ENCODE measurements around the gene GALM.
"Not testable (repeated sequence)": the region's sequence is repeated elsewhere in the genome, so short reads cannot be mapped to it uniquely, and the experiment has no call there.

GALM gene

DNA sequence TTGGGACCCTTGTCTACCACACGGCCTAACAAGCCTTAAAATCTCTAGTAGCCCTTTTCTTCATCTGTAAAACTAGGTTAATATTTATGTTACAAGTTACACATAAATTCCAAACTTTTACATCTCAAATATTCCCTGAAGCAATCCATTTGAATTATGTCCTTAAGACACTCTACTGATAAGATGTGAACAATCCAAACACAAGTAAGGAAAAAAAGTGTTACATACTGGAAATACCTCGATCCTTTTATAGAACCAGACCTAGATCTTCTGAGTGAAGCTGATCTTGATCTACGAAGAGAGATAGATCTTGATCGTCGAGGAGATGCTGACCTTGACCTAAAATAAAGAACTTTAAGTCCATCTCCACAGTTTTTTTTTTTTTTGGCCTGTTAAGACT is 81.9 kb downstream of the GALM start:
- H3K4me3 Mint-ChIP-seq = no peak overlapping the region
- no peak for ATAC-seq
- H3K27ac Mint-ChIP-seq = peak overlapping the region; percentile 99
- H3K36me3 Mint-ChIP-seq = peaks cover 66% of the 10 kb centered on the region
- H3K4me1 Mint-ChIP-seq = peaks cover 60% of the 10 kb centered on the region
- H3K27me3 Mint-ChIP-seq = no peaks in the 10 kb centered on the region
- H3K9me3 Mint-ChIP-seq = no peaks in the 10 kb centered on the region

DNA sequence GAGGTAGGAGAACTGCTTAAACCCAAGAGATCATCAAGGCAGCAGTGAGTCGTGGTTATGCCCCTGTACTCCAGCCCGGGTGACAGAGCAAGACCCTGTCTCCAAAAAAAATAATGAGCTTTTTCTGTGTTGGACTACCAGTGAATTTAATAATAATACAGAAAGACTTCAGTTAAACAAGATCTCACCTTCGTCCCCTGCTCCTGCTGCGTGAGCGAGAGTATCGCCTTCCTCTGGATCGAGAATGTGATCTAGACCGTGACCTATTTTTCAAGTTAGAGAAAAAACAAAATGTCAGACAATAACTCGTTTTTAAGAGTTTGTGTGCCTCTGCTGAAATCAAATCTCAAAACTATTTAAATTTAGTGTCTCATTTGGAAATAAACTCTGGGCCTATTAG is 82.5 kb downstream of the GALM start:
- no peaks in the 10 kb centered on the region for H3K27me3 Mint-ChIP-seq
- H3K4me3 Mint-ChIP-seq = peak overlapping the region; percentile 62
- no peak for ATAC-seq
- peak overlapping the region; percentile 99 for H3K27ac Mint-ChIP-seq
- H3K9me3 Mint-ChIP-seq = no peaks in the 10 kb centered on the region
- peaks cover 66% of the 10 kb centered on the region for H3K36me3 Mint-ChIP-seq
- H3K4me1 Mint-ChIP-seq = peaks cover 60% of the 10 kb centered on the region

DNA sequence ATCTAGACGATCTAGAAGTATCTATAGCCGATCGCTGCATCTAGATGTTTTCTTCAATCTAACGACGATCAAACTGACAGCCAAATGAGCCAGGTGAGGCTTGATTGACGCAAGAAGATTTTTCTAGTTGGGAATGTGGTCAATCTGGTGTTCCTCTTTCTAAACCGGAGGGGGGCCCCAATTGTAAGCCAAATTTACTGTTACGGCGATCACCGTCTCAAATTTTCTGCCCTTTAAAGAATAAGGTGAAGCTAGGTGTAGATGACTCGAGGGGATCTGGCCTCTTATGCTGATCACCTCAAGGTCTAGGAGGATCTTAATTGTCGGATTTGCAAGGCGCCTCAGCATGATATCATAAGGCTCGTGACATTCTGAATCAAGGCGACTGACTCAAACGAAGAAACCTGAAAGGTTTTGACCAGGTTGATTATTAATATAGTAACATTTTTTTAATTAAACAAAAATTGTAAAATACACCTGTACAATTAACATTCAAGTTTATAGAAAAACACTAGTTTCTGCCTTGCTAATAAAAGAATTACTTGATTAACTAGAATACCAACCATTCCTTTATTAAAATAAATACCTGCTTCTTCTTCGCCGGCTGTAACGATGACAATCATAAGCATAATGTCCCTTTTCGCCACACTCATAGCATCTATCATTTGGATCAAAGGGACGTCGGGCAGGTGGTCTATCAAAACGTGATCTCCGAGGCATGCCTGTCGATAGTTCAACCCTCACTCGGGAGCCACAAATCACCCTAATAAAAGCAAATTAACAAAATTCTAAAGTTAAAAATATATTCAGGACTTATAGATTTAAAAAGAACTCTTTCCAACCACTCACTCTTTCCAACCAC is 83.3 kb downstream of the GALM start:
- Mint-ChIP-seq H3K36me3 (peaks cover 65% of the 10 kb centered on the region), H3K4me1 (peaks cover 60% of the 10 kb centered on the region)

GRCh38 chr2:38750011-38750890 is 84.3 kb downstream of the GALM start:
- H3K27ac Mint-ChIP-seq = peak overlapping the region; percentile 99
- H3K9me3 Mint-ChIP-seq = no peaks in the 10 kb centered on the region
- H3K27me3 Mint-ChIP-seq = no peaks in the 10 kb centered on the region
- peak overlapping the region; percentile 100 for H3K4me3 Mint-ChIP-seq
- peaks cover 57% of the 10 kb centered on the region for H3K4me1 Mint-ChIP-seq
- H3K36me3 Mint-ChIP-seq = peaks cover 59% of the 10 kb centered on the region
- ATAC-seq = peak; percentile 70

More for the DNA sequence above, 83.3 kb downstream of the GALM start:
- Mint-ChIP-seq H3K27me3 (no peaks in the 10 kb centered on the region), H3K27ac (peak overlapping the region; percentile 99), H3K9me3 (no peaks in the 10 kb centered on the region), H3K4me3 (peak overlapping the region; percentile 100)
- ATAC-seq = peak; percentile 2

- Mint-ChIP-seq H3K27me3 (no peaks in the 10 kb centered on the region), H3K4me3 (peak within 1 kb of the TSS; percentile 100), H3K4me1 (peaks cover 49% of the 10 kb centered on the region), H3K27ac (peak within 1 kb of the TSS; percentile 99), H3K9me3 (no peaks in the 10 kb centered on the region), H3K36me3 (peaks cover 51% of the 10 kb centered on the region)
- peak; percentile 95 for ATAC-seq
These were observed 85.1 kb downstream of the GALM start, which contains the start of gene SRSF7 for GRCh38 chr2:38750891-38751595. Gene SRSF7 (minus strand): TSS chr2:38751361. CDS start chr2:38751256, 105 bp downstream.

DNA sequence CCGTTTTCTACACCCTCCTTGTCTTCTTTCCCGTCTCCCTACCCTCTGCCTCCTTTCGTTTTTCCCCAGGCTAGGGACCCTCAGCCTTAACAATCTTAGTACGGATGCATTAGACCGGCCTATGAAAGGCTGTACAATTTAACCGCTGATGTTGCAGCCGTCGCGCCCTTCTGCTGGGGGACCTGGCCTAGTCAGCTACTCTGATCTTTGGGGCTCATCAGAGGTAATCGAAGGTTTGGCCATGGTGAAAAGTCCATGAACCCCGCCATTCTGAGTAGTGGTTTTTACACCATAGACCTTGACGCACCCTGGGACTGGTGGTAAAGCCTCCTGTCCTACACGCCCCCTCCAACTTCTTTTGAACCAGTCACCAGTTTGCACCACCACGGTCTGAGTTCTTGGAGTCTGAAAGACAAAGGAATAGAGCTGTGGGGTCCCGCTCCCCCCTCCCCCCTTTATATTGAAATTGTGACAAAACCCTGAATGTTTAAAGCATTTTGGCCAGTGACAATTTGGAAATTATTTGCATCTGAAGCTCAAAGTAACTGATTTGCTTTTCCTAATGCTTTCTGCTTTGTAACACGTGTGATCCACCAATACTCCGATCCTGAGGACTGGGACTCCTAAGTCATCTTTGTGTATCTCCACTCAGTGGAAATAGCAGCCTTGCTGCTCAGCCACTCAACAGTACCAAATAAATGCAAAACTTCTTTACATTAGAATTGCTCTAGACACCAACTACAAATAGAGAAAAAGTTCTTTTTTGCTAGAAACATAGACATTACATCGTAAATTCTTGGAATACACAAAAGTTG is 85.9 kb downstream of the GALM start:
- Mint-ChIP-seq H3K4me1 (peaks cover 42% of the 10 kb centered on the region), H3K27me3 (no peaks in the 10 kb centered on the region), H3K36me3 (peaks cover 44% of the 10 kb centered on the region), H3K9me3 (no peaks in the 10 kb centered on the region), H3K27ac (peak overlapping the region; percentile 99), H3K4me3 (peak overlapping the region; percentile 100)
- ATAC-seq = no peak

DNA sequence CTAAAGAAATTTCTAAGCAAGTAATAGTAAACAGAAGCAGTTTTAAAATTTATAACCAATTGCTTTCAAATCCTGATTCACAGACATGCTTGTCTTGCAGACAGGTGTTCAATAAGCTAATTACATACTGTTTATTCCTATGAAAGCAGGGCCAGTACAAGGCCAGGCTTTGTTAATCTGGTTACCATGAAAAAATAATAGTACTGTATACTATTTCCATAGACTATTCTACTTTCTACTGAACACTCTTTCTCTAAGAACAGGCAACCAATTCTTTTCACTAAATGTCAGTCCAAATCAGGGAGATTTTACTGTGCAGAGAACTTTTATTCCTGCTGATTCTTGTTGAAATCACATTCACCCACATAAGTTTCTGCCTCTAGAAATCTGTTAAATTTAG is 88.1 kb downstream of the GALM start:
- H3K4me1 Mint-ChIP-seq = peaks cover 19% of the 10 kb centered on the region
- no peak for ATAC-seq
- peaks cover 22% of the 10 kb centered on the region for H3K36me3 Mint-ChIP-seq
- no peak overlapping the region for H3K27ac Mint-ChIP-seq
- no peaks in the 10 kb centered on the region for H3K27me3 Mint-ChIP-seq
- no peaks in the 10 kb centered on the region for H3K9me3 Mint-ChIP-seq
- H3K4me3 Mint-ChIP-seq = no peak overlapping the region

GRCh38 chr2:38754506-38754905 is 88.6 kb downstream of the GALM start:
- Mint-ChIP-seq H3K9me3 (no peaks in the 10 kb centered on the region), H3K36me3 (peaks cover 18% of the 10 kb centered on the region), H3K4me3 (peak overlapping the region; percentile 68), H3K27ac (no peak overlapping the region), H3K27me3 (no peaks in the 10 kb centered on the region), H3K4me1 (peaks cover 15% of the 10 kb centered on the region)
- ATAC-seq = no peak

- H3K36me3 Mint-ChIP-seq, H3K27ac Mint-ChIP-seq, H3K4me1 Mint-ChIP-seq, H3K4me3 Mint-ChIP-seq, ATAC-seq, H3K27me3 Mint-ChIP-seq, H3K9me3 Mint-ChIP-seq: not testable (repeated sequence)
These were observed 90.0 kb downstream of the GALM start for GRCh38 chr2:38755891-38756290.

DNA sequence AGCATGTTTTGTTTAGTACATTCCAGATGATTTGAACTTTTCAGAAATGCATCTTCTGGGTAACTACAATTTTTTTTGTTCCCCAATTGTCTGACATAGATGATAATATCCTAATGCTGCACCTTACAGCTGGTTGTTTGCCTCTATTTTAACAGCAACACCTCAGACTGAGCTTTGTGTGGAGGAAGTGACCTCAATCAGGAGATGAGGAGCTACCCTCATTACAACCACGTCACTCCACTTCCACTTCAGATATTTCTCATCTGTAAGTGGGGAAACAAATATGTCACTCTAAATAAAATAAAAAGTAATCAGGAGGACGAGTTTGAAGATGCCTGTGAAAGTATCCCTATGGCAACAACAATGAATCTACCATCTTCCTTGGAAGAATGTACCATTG is 97.3 kb downstream of the GALM start:
- no peaks in the 10 kb centered on the region for H3K27me3 Mint-ChIP-seq
- ATAC-seq = no peak
- H3K4me3 Mint-ChIP-seq = no peak overlapping the region
- H3K4me1 Mint-ChIP-seq = no peaks in the 10 kb centered on the region
- no peaks in the 10 kb centered on the region for H3K36me3 Mint-ChIP-seq
- H3K9me3 Mint-ChIP-seq = no peaks in the 10 kb centered on the region
- H3K27ac Mint-ChIP-seq = no peak overlapping the region

GRCh38 chr2:38763728-38764127 is 97.8 kb downstream of the GALM start:
- Mint-ChIP-seq H3K36me3 (no peaks in the 10 kb centered on the region), H3K4me1 (no peaks in the 10 kb centered on the region), H3K4me3 (no peak overlapping the region), H3K27ac (no peak overlapping the region), H3K27me3 (no peaks in the 10 kb centered on the region), H3K9me3 (no peaks in the 10 kb centered on the region)
- ATAC-seq = no peak

GRCh38 chr2:38765149-38765548 is 99.2 kb downstream of the GALM start:
- Mint-ChIP-seq H3K4me1 (no peaks in the 10 kb centered on the region), H3K36me3 (no peaks in the 10 kb centered on the region), H3K27ac (no peak overlapping the region), H3K4me3 (no peak overlapping the region), H3K27me3 (no peaks in the 10 kb centered on the region), H3K9me3 (no peaks in the 10 kb centered on the region)
- ATAC-seq = no peak

DNA sequence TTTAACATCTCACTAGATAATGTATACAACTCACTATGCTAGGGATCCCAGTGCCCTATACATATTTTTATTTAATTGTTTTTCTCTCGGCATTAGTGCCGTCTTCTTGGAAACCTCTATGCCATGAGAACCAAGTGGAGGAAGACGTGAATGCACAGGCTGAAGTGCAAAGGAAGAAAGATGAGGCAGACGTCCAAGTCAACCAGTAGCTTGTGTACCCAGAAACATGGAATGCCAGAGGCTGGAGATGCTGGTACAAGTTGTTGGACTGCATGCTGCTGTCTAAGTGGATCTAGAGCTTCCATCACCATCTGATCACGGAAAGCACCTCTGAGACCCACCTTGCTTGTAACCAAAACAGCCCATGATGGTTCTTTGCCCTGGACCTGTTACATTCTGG is 99.6 kb downstream of the GALM start:
- Mint-ChIP-seq H3K27me3 (no peaks in the 10 kb centered on the region), H3K4me1 (no peaks in the 10 kb centered on the region), H3K4me3 (no peak overlapping the region), H3K27ac (no peak overlapping the region), H3K9me3 (no peaks in the 10 kb centered on the region), H3K36me3 (no peaks in the 10 kb centered on the region)
- ATAC-seq = no peak

- peaks cover 8% of the 10 kb centered on the region for H3K4me1 Mint-ChIP-seq
- H3K27ac Mint-ChIP-seq = no peak overlapping the region
- ATAC-seq = no peak
- H3K36me3 Mint-ChIP-seq = no peaks in the 10 kb centered on the region
- no peak overlapping the region for H3K4me3 Mint-ChIP-seq
- H3K9me3 Mint-ChIP-seq = no peaks in the 10 kb centered on the region
- H3K27me3 Mint-ChIP-seq = peaks cover 23% of the 10 kb centered on the region
These were observed 105.7 kb downstream of the GALM start for GRCh38 chr2:38771632-38772031.

All from stimulated activated memory B cell treated with anti-CD40 and anti-IgM and Interleukin-4, amounts not matched to agents 10 μg/mL and 1 μg/mL and 100 μg/mL, for 72 hours (primary cell).